ENCODE results near the gene CASP10. TPM values are rescaled to one million over a fixed set of nuclear protein-coding genes. Genes with fewer than 3 reads are reported as not detected.

CASP10 gene
- total RNA-seq, 2 donors from 2014 or later = 44.3 to 56.0 TPM

DNA sequence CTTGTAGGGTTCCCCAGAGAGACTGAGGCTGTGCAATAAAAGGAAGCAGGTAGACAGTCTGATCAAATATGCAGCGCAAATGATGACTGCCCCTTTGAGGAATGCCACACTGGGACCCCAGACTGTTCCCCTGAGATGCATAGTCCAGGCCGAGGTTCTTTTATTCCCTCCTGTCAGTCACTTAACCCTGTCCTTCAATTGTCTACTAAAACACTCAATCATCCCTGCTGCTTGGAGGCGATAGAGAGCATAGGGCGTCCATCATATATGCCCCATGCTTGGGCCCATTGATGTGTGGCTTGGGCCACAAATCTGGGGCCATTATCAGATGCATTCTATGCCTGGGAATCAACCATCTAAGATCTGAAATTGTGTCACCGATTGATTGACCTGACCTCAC, 61.9 kb downstream of the CASP10 start:
- intact Hi-C loops (cut with DNase I, micrococcal nuclease) = loop anchor here in 1 of 2 donors (5.0 kb wide), 1 partner anchor 117 kb away; no protein-coding TSS in a partner anchor
- DNase-seq (no peak), ATAC-seq (no peak)

GRCh38 chr2:201246280-201246679, 63.3 kb downstream of the CASP10 start:
- DNase-seq (no peak), ATAC-seq (no peak)
- intact Hi-C loops (cut with DNase I, micrococcal nuclease) = no loop called here

DNA sequence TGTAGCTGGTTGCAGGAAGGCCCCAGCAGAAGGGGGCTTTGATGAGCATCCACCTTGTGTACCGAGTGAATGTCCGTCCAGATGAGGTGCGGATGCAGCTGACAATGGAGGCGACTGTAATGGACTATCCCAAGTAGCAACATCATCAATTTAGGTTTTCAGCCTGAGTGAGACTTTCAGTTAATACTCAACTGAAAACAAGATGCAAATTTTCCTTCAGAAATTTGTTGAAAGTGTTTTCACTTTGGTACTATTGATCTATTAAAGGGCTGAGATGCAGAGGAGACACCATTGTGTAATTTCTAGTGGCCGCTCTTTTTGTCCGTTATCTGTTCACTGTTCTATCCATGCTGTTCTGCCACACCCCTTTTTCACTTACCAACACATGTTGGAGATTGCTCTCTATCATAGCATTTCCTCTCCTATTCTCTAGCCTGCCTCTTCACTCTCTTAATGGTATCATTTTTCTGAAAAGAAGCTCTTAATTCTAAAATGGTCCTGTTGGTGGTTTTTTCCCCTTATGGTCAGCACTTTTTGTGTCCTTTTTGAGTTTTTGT, 65.4 kb downstream of the CASP10 start:
- intact Hi-C loops (cut with DNase I, micrococcal nuclease) = no loop called here
- DNase-seq = no peak
- ATAC-seq = no peak

GRCh38 chr2:201249889-201250288, 66.9 kb downstream of the CASP10 start:
- intact Hi-C loops (cut with DNase I, micrococcal nuclease) = no loop called here
- ATAC-seq (no peak), DNase-seq (no peak)

DNA sequence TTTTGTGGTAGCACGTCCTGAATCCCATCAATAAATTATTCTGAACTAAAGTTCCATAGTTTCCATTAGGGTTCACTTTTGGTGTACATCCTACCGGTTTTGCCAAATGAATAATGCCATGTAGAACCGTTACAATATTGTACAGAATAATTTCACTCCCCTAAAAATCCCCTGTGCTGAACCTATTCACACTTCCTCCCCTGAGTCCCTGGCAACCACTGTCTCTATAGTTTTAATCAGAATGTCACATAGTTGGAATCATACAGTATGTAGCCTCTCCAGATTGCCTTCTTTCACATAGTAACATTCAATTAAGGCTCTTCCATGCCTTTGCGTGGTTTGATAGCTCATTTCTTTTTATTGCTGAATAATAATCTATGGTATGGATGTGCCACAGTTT, 67.8 kb downstream of the CASP10 start:
- DNase-seq (no peak), ATAC-seq (no peak)
- intact Hi-C loops (cut with DNase I, micrococcal nuclease) = no loop called here

DNA sequence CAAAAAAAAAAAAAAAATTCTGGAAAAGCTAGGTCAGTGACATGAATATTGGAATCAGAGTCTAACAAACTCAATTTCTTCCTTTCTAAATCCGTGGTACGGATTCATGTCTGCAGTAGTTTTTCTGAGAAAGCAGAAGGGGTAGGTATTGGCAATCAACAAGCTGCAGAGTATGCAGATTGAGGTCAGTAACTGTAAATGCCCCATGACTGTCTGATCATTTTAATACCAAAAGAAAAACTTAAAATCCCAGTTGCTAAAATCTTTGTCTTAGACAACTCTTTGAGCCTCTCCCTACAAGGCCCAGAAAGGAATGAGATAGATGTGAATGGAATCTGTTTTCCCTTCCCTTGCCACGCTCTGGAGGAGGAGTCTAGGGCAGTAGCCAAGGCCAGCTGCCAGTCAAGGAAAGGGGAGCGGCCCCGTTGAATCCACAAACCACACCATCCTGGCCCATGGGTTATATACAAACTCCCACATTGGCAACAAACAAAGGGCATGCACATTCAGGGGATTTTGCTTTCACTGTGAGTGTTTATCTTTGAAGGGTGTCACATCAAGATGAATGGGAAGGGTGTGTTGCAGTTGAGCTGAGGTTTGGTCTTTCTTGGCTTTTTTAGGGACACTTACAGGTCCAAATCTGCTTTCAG, 71.3 kb downstream of the CASP10 start:
- intact Hi-C loops (cut with DNase I, micrococcal nuclease) = no loop called here
- ATAC-seq (peak; percentile 54), DNase-seq (peak; percentile 51 to 76)

- intact Hi-C loops (cut with DNase I, micrococcal nuclease) = no loop called here
- DNase-seq (no peak), ATAC-seq (no peak)
Measured at GRCh38 chr2:201255408-201256033, 72.6 kb downstream of the CASP10 start.

GRCh38 chr2:201256082-201256481, 73.1 kb downstream of the CASP10 start:
- no peak for DNase-seq
- intact Hi-C loops (cut with DNase I, micrococcal nuclease) = no loop called here
- ATAC-seq = no peak

GRCh38 chr2:201257381-201257955, 74.5 kb downstream of the CASP10 start:
- peak; percentile 50 to 66 for DNase-seq
- intact Hi-C loops (cut with DNase I, micrococcal nuclease) = no loop called here
- peak; percentile 71 for ATAC-seq

- ATAC-seq (peak; percentile 80), DNase-seq (peak; percentile 88)
- intact Hi-C loops (cut with DNase I, micrococcal nuclease) = no loop called here
Measured at GRCh38 chr2:201257956-201258665, 75.2 kb downstream of the CASP10 start.

GRCh38 chr2:201258666-201259615, 76.0 kb downstream of the CASP10 start:
- DNase-seq = no peak
- ATAC-seq = peak; percentile 15
- intact Hi-C loops (cut with DNase I, micrococcal nuclease) = no loop called here

GRCh38 chr2:201260302-201260800, 77.4 kb downstream of the CASP10 start, which contains the start of gene CASP8:
CASP8 (plus strand) TSS chr2:201260536; CDS start chr2:201266487, 5,951 bp downstream.
- intact Hi-C loops (cut with DNase I, micrococcal nuclease) = no loop called here
- ATAC-seq (no peak), DNase-seq (peak; percentile 44 to 45)

DNA sequence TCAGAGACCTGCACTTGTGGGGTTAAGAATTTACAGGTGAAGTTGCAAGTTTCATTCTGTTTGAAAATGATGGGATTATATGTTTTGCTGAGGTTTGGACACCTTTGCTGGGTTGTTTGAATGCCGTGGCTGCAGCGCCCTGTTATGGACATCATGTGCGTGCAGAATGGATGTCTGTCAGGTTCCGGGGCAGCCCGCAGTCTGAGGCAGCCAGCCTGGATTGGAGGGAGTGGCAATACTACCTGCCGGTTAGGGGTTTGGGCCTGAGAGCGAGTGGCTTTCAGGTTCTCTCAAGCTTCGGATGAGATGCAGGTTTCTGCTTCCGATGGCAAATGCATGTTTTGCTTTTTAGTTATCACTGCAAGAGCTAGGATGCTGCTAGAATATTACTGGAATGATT, 78.5 kb downstream of the CASP10 start:
- intact Hi-C loops (cut with DNase I, micrococcal nuclease) = no loop called here
- peak; percentile 60 to 61 for DNase-seq
- ATAC-seq = peak; percentile 22

GRCh38 chr2:201261906-201262305, 79.0 kb downstream of the CASP10 start:
- no peak for ATAC-seq
- DNase-seq = no peak
- intact Hi-C loops (cut with DNase I, micrococcal nuclease) = no loop called here

DNA sequence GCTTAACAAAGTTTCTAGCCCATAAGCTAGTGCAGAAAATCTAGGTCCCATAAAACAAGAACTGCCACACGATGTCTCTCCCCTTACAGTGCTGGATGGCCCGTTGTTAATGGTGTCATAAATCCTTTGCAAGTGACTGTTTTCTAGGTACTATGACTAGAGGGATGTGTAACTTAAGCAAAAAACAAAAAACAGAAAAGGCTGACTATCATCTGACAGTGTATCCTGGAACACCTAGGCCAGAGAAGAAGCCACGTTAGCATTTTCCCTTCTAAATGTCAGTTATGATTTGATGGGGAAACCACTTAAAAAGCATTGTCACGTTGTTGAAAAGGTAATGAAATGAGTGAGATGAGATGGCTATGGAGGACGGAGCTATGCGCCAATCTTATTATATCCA, 79.8 kb downstream of the CASP10 start:
- DNase-seq (no peak), ATAC-seq (no peak)
- intact Hi-C loops (cut with DNase I, micrococcal nuclease) = no loop called here

GRCh38 chr2:201263779-201264178, 80.8 kb downstream of the CASP10 start:
- DNase-seq = no peak
- ATAC-seq = no peak
- intact Hi-C loops (cut with DNase I, micrococcal nuclease) = no loop called here

- DNase-seq (no peak), ATAC-seq (no peak)
- intact Hi-C loops (cut with DNase I, micrococcal nuclease) = no loop called here
Measured at GRCh38 chr2:201264472-201265173, 81.7 kb downstream of the CASP10 start.

DNA sequence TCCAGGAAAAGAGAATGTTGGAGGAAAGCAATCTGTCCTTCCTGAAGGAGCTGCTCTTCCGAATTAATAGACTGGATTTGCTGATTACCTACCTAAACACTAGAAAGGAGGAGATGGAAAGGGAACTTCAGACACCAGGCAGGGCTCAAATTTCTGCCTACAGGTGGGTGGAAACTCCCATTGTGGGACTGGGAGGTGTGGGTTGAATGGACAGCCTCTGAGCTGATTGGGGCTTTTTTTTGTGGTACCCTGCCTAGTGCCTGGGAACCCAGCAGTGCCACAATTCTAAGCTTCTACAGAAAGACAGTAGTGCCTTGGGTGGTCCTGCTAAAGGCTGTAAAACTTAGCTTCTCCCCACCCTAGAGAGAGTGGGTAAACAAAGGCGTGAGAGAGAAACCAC, 83.7 kb downstream of the CASP10 start:
- intact Hi-C loops (cut with DNase I, micrococcal nuclease) = no loop called here
- ATAC-seq = no peak

More for the DNA sequence above, 83.7 kb downstream of the CASP10 start:
- DNase-seq = no peak
